Endometrium (tissue), 2 donors: ENCODE measurements around the gene PHAF1.

Experiments
- FAIRE-seq: peaks from 2 replicates; lab custom pipeline; 2012; peaks lifted over from hg19 to GRCh38; lab: Jason Lieb, UNC
- donor health status: control.
- donor health status: control.

Gene PHAF1

DNA sequence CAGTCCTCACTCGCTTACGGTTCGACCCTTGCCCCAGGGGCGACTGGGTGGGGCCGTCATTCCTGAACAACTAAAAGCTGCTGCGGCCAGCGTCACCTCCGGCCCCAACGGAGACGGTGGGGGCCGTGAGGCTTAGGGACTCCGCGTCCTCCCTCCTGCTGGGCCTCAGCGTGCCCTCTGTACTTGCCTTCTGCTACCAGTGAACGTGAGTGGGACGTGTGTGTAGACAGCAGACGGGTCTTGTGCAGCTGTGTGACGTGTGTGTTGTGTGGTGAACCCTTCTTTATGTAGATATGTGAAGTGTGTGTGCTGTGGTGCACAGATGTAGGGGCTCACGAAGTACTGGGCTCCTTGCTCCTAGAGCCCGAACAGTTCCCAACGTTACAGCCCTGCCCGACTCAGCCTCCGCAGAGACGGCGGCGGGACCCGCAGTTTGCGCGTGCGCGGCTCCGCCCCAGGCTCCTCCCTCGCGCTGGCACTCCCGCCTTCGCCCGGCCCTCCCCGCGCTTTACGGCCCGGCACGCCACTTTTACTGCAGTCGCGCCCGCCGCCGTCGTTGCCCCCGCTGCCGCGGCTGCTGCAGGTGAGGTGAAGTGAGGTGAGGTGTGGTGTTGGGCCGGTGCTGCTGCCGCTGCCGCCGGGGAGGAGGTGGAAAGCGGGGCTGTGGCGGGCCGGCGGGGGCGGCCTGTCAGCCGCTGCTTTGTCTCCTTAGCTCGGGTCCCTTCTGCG is at the start of gene PHAF1:
PHAF1 (plus strand) TSS at position 535 of the 729 bp plus-strand sequence. CDS start 235 bp downstream, outside the sequence.
- FAIRE-seq, result no peak

GRCh38 chr16:67063008-67063407 is 46.7 kb upstream of the PHAF1 start:
- FAIRE-seq, result no peak

GRCh38 chr16:67068212-67068753 is 41.5 kb upstream of the PHAF1 start:
- no peak for FAIRE-seq

DNA sequence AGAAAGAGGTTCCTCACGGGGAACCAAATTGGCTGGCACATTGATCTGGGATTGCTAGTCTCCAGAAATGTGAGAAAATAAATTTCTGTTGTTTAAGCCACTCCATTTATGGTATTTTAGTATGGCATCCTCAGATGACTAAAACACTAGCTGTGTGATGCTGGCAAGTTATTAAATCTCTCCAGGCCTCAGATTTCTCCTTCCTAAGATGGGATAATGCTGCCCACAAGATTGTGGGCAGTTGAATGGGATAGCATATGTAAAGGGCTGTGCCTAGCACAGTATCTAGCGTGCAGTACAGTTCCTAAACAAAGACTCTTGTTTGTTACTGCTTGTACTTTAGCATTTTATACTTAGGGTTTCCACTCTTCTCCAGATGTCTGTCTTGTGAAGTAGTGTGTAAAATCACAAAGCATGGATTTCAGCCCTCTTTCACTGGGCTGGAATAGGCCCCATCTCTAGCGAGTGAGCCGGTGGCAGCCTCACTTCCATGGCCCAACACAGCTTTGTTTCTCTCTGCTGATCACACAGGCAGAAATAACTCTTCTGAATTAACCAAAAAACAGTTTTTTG is 38.2 kb upstream of the PHAF1 start:
- FAIRE-seq, result no peak

DNA sequence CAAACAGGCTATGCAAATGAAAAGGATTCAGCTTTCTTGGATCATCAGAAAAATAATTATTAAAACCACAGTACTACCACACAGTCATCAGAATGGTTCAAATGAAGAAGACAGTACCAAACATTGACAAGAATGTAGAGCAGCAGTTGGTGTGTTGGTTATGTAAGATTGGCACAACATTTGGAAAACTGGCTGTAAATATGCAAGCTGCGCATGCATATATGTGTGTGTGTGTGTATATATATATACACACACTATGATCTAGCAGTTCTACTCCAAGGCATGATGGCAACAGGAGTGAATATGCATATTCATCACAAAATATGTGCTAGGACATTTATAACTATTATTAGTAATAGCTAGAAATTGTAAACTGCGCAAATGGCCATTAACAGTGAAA is 34.4 kb upstream of the PHAF1 start:
- no peak for FAIRE-seq

DNA sequence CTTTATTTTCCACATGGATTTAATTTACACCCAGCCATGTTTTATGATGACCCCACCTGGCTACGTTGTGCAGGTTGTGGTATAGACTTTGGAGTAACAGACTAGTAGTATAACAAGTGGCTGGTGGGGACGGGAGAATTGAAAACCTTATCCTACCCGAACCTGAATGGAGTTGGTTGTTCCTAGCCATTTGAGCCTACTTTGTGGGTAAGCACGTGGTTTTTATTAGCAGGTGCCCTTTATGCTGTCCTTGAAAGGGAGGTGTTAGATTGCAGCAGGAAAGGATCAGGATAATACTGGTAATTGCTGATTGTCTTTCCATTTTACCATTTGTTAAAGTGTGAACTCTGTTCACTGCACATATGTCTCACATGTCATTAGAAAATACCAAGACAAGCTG is 31.9 kb upstream of the PHAF1 start:
- no peak for FAIRE-seq

- no peak for FAIRE-seq
Observed at GRCh38 chr16:67082100-67082499, 27.6 kb upstream of the PHAF1 start.

DNA sequence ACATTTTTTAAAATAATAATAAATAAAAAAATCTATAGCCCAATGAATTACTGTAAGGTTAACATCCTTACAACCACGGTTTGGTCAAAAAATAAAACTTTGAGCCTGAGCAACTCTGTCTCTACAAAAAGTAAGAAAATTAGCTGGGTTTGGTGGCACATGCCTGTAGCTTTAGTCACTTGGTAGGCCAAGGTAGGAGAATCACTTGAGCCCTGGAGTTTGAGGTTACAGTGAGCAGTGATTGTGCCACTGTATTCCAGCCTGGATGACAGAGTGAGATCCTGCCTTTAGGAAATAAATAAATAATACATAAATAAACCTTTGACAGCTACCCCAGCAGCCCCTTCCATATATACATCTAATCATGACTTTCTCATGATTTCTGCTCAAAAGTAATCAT is 26.9 kb upstream of the PHAF1 start:
- FAIRE-seq, result no peak

DNA sequence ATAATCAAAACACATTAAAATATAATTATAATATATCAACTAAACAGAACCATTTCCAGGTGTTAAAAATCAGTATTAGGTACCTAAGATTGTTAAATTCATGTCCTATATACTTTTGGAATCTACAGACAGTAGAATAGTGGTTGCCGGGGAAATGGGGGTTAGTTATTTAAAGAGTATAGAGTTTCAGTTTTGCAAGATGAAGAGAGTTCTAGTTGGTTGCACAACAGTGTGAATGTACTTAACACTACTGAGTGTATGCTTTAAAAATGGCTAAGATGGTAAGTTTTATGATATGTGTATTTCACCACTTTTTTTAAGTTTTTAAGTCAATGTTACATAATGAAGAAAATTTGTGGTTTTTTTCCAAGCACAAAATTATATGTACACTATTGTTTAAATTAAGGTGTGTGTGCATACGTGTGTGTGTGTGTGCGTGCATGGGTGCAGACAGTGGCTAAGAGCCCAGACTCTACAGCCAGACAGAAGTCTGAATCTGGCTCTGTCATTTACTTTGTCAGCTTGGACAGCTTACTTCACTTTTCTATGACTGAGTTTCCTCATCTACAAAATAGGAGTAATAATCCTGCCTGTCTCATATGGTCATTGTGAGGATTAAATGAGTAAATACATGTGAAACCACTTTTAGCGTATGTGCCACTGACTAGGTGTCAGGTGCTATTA is 25.3 kb upstream of the PHAF1 start:
- no peak for FAIRE-seq

DNA sequence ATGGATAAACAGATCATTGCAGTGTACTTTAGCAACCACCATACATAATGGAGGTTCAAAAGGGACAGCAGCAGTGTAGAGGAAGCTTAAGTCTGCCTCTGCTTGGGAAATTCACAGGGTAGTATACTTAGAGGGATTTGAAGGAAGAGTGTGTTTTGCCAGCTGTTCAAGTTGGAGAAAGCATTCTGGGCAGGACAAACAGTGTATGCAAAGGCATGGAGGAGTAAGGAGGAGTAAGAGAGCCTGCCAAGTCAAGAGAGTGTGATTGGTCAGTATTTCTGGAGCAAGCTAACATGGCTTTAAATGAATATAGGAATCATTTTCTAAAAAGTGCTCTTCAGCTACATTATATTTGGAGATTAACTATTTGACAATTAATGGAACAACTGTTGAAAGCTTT is 22.9 kb upstream of the PHAF1 start:
- no peak for FAIRE-seq

GRCh38 chr16:67087291-67087690 is 22.4 kb upstream of the PHAF1 start:
- FAIRE-seq, result no peak

DNA sequence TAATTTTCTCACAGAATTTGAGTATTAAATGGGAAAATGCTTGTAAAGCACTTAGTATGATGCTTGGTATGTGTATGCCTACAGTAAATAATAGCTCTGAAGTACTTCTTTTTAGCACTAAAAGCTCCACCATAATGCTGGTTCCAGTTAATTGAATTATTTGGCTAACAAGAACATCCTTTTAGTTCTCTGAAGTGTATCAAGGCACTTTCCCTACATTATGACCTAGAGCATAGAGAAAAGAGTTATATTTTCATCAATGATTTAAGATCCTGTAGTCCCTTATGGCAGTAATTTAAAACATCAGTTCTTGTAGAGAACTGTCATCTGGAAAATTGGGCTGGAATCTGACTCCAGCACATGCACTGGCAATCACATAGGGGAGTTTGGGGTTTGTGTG is 21.9 kb upstream of the PHAF1 start:
- no peak for FAIRE-seq

GRCh38 chr16:67088551-67088950 is 21.2 kb upstream of the PHAF1 start:
- no peak for FAIRE-seq

DNA sequence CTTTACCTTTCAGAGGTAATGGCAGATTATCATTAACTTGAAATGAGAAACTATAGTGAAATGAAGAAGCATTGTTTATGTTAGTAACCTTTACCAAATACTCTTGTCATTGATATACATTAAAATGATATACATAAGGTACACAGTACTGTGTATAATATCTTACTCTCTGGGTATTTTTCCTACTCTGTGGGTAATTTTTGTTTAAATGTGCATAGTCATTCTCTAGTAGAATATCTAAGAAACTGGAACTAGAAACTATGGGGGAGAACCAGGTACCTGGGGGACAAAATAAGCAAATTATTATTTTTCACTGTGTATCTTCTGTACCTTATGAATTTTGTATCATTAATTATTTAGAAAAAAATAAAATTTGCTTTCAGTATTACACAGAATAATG is 20.6 kb upstream of the PHAF1 start:
- no peak for FAIRE-seq

- FAIRE-seq, result peak; percentile 33
Observed at GRCh38 chr16:67091906-67092566, 17.7 kb upstream of the PHAF1 start.

- FAIRE-seq, result no peak
Observed at GRCh38 chr16:67093098-67093726, 16.5 kb upstream of the PHAF1 start.

DNA sequence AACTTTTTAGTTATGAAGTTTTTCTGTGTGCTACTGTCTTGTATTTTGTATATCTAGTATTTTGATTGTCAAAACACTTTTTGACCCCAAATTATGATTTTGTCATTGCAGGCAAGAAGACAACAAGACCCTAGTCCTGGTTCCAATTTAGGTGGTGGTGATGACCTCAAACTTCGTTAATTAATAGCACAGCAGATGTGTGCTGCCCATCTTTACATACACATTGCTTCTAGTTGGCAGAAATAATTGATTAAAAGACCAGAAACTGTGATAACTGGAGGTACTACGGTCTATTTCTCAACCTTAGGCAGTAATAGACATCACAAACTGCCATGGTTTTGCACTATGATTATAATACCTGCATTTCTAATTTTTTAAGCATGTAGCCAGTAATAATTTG is 11.1 kb upstream of the PHAF1 start:
- FAIRE-seq, result no peak

- no peak for FAIRE-seq
Observed at GRCh38 chr16:67100569-67101310, 9.0 kb upstream of the PHAF1 start.

- no peak for FAIRE-seq
Observed at GRCh38 chr16:67101311-67102082, 8.2 kb upstream of the PHAF1 start.

GRCh38 chr16:67104061-67104460 is 5.7 kb upstream of the PHAF1 start:
- no peak for FAIRE-seq

DNA sequence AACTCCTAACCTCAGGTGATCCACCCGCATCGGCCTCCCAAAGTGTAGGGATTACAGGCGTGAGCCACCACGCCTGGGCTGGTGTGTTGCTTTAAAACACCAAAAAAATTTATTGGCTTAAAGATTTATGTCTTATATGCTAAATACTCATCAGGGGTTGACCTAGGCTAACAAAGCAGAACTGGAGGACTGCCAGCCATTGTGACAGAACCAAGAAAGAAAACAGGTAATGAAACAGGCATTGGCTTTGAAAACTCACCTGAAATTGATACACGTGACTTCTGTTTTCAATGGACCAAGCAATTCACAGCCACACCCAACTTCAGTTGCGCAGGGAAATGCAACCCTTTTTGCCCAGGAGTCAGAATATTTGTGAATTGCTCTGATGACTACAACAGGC is 4.9 kb upstream of the PHAF1 start:
- FAIRE-seq, result no peak
